H9 (cell line): ENCODE data around the gene ATP6V1G2. TPM values are rescaled to one million over a fixed set of nuclear protein-coding genes. Genes with fewer than 3 reads are reported as not detected.

ENCODE experiments used
- DNase-seq: peaks from one replicate; pipeline ENCODE4 v3.0.0-alpha.2; 2017
- H2AFZ ChIP-seq: one replicate; pipeline ENCODE4 v1.6.1; 2013; ENCODE audit warnings: mild to moderate bottlenecking, low read length, control low read depth, moderate library complexity
- H2AK5ac ChIP-seq: 2 replicates; pipeline ENCODE4 v1.6.1; 2013; ENCODE audit warnings: low read length, control low read depth, mixed read lengths; ENCODE audit not compliant: insufficient read length
- H2BK120ac ChIP-seq: one replicate; pipeline ENCODE4 v1.6.1; 2013; ENCODE audit warnings: low read depth, mild to moderate bottlenecking, low read length, control low read depth, inconsistent platforms; ENCODE audit not compliant: poor library complexity, severe bottlenecking
- H2BK12ac ChIP-seq: 2 replicates; pipeline ENCODE4 v1.6.1; 2013; ENCODE audit warnings: low read length, control low read depth, mixed read lengths, low read depth; ENCODE audit not compliant: insufficient read length
- H2BK15ac ChIP-seq: 2 replicates; pipeline ENCODE4 v1.6.1; 2013; ENCODE audit warnings: low read depth, low read length, control low read depth
- H2BK20ac ChIP-seq: one replicate; pipeline ENCODE4 v1.6.1; 2013; ENCODE audit warnings: low read depth, mild to moderate bottlenecking, low read length, control low read depth, inconsistent platforms; ENCODE audit not compliant: poor library complexity, severe bottlenecking
- H2BK5ac ChIP-seq: 2 replicates; pipeline ENCODE4 v1.6.1; 2013; ENCODE audit warnings: low read length, control low read depth, mixed read lengths; ENCODE audit not compliant: insufficient read length
- H3K14ac ChIP-seq: 2 replicates; pipeline ENCODE4 v1.6.1; 2013; ENCODE audit warnings: low read length, control low read depth; ENCODE audit not compliant: insufficient read depth
- H3K18ac ChIP-seq: 2 replicates; pipeline ENCODE4 v1.6.1; 2013; ENCODE audit warnings: low read depth, mild to moderate bottlenecking, mixed read lengths, low read length, control low read depth; ENCODE audit not compliant: insufficient read length
- H3K23ac ChIP-seq: 2 replicates; pipeline ENCODE4 v1.6.1; 2013; ENCODE audit warnings: low read length, control low read depth, mixed read lengths, low read depth; ENCODE audit not compliant: insufficient read length
- H3K23me2 ChIP-seq: 2 replicates; pipeline ENCODE4 v1.6.1; 2013; ENCODE audit warnings: low read depth, mild to moderate bottlenecking, mixed read lengths, low read length, control low read depth; ENCODE audit not compliant: insufficient read length, poor library complexity, severe bottlenecking
- H3K27ac ChIP-seq: 2 replicates; pipeline ENCODE4 v1.5.1; 2013; ENCODE audit warnings: low read length, control low read depth, mixed read lengths, low read depth; ENCODE audit not compliant: insufficient read length
- H3K27me3 ChIP-seq: 2 replicates; pipeline ENCODE4 v1.6.1; 2013; ENCODE audit warnings: low read length, control low read depth, inconsistent platforms; ENCODE audit not compliant: insufficient read depth
- H3K4ac ChIP-seq: 2 replicates; pipeline ENCODE4 v1.6.1; 2013; ENCODE audit warnings: low read depth, mild to moderate bottlenecking, control low read depth, inconsistent platforms, low read length, moderate library complexity
- H3K4me1 ChIP-seq: 2 replicates; pipeline ENCODE4 v1.6.1; 2013; ENCODE audit warnings: low read length, control low read depth, inconsistent platforms; ENCODE audit not compliant: insufficient read depth
- H3K4me2 ChIP-seq: 2 replicates; pipeline ENCODE4 v1.6.1; 2013; ENCODE audit warnings: low read length, control low read depth, mixed read lengths; ENCODE audit not compliant: insufficient read length, insufficient read depth
- H3K56ac ChIP-seq: 2 replicates; pipeline ENCODE4 v1.6.1; 2013; ENCODE audit warnings: low read depth, mild to moderate bottlenecking, mixed read lengths, low read length, control low read depth; ENCODE audit not compliant: insufficient read length
- H3K79me1 ChIP-seq: 2 replicates; pipeline ENCODE4 v1.6.1; 2013; ENCODE audit warnings: low read depth, mild to moderate bottlenecking, moderate library complexity, low read length, control low read depth, inconsistent platforms; ENCODE audit not compliant: insufficient read depth, poor library complexity, severe bottlenecking
- H3K79me2 ChIP-seq: 2 replicates; pipeline ENCODE4 v1.6.1; 2013; ENCODE audit warnings: low read length, control low read depth, inconsistent platforms; ENCODE audit not compliant: insufficient read depth
- H3K9ac ChIP-seq: 2 replicates; pipeline ENCODE4 v1.6.1; 2013; ENCODE audit warnings: low read length, control low read depth, mixed read lengths; ENCODE audit not compliant: insufficient read length; ENCODE audit errors: extremely low read depth
- H3K9me3 ChIP-seq: one replicate; pipeline ENCODE4 v1.6.1; 2013; ENCODE audit warnings: low read depth, low read length, inconsistent platforms; ENCODE audit not compliant: control insufficient read depth
- H3T11ph ChIP-seq: one replicate; pipeline ENCODE4 v1.6.1; 2013; ENCODE audit warnings: mild to moderate bottlenecking, low read length, control low read depth, inconsistent platforms
- H4K20me1 ChIP-seq: one replicate; pipeline ENCODE4 v1.6.1; 2013; ENCODE audit not compliant: control insufficient read depth, insufficient read length, insufficient read depth
- H4K5ac ChIP-seq: 2 replicates; pipeline ENCODE4 v1.6.1; 2013; ENCODE audit warnings: low read depth, mild to moderate bottlenecking, mixed read lengths, low read length, control low read depth; ENCODE audit not compliant: insufficient read length
- H4K8ac ChIP-seq: replicated peaks from 2 replicates; pipeline ENCODE4 v1.6.1; 2013; ENCODE audit warnings: low read length, control low read depth, mixed read lengths, low read depth; ENCODE audit not compliant: insufficient read length
- H4K91ac ChIP-seq: 2 replicates; pipeline ENCODE4 v1.6.1; 2013; ENCODE audit warnings: low read depth, mild to moderate bottlenecking, moderate library complexity, mixed read lengths, low read length, control low read depth; ENCODE audit not compliant: insufficient read length
- H3K27ac Mint-ChIP-seq, 3 experiments: 2 replicates in 2 of 3; 3 replicates in 1 of 3; pipeline ENCODE4 v1.8.0; 2020 to 2021; ENCODE audit warnings: mixed read lengths in 3 of 3, mild to moderate bottlenecking in 1 of 3, moderate library complexity in 1 of 3
- H3K27me3 Mint-ChIP-seq: 2 replicates; pipeline ENCODE4 v1.8.0; 2021; ENCODE audit warnings: low read depth, mild to moderate bottlenecking, moderate library complexity, mixed read lengths
- H3K36me3 Mint-ChIP-seq, 3 experiments: 2 replicates in 2 of 3; 3 replicates in 1 of 3; pipeline ENCODE4 v1.8.0; 2020 to 2021; ENCODE audit warnings: low read depth in 3 of 3, mixed read lengths in 3 of 3; ENCODE audit not compliant: insufficient read depth in 1 of 3
- H3K4me1 Mint-ChIP-seq, 2 experiments: 2 replicates each; pipeline ENCODE4 v1.8.0; 2020; ENCODE audit warnings: mixed read lengths in 2 of 2
- H3K4me3 Mint-ChIP-seq, 2 experiments: 2 replicates in 1 of 2; 3 replicates in 1 of 2; pipeline ENCODE4 v1.8.0; 2020 to 2021; ENCODE audit warnings: mild to moderate bottlenecking in 2 of 2, mixed read lengths in 2 of 2, moderate library complexity in 1 of 2
- H3K9me3 Mint-ChIP-seq, 2 experiments: 2 replicates in 1 of 2; 3 replicates in 1 of 2; pipeline ENCODE4 v1.8.0; 2020; ENCODE audit warnings: mild to moderate bottlenecking in 2 of 2, mixed read lengths in 2 of 2, moderate library complexity in 1 of 2
- CTCF ChIP-seq: fragments of 200-600 bp; sonication (generic); conservative IDR thresholded peaks from 3 replicates; pipeline ENCODE4 v1.8.0; 2021; ENCODE audit warnings: antibody characterized with exemption, mild to moderate bottlenecking
- WGBS: extraction: QIAGEN DNeasy Blood & Tissue Kit; methylation state at CpG from one replicate; pipeline ENCODE4 v1.1.7; 2013; ENCODE audit warnings: missing lambda C conversion rate, low lambda C conversion rate, mixed read lengths; ENCODE audit not compliant: insufficient read length; ENCODE audit errors: extremely low coverage; 5-methylcytosine and 5-hydroxymethylcytosine counted together
- total RNA-seq: library from RNA; stranded (reverse); gene quantifications from 2 replicates; pipeline ENCODE4 v1.2.1, GENCODE V29; 2021

ATP6V1G2 gene
- total RNA-seq, 1 experiment from 2014 or later, result 3.8 TPM

GRCh38 chr6:31556307-31556706 is 9.9 kb upstream of the ATP6V1G2 start:
- Histone ChIP-seq H3T11ph (no peak overlapping the region), H2BK12ac (no peak overlapping the region), H3K23me2 (no peaks in the 10 kb centered on the region), H2BK120ac (no peak overlapping the region), H3K79me1 (no peaks in the 10 kb centered on the region), H2BK5ac (no peak overlapping the region), H3K9me3 (no peaks in the 10 kb centered on the region), H4K8ac (no peak overlapping the region), H4K20me1 (no peaks in the 10 kb centered on the region), H3K27ac (no peak overlapping the region), H3K9ac (no peak overlapping the region), H3K18ac (no peak overlapping the region), H4K91ac (no peak overlapping the region), H3K79me2 (no peaks in the 10 kb centered on the region), H3K4me2 (no peak overlapping the region), H3K27me3 (no peaks in the 10 kb centered on the region), H3K4ac (no peak overlapping the region), H3K56ac (no peak overlapping the region), H3K14ac (no peak overlapping the region), H4K5ac (no peak overlapping the region), H2AK5ac (no peak overlapping the region), H2BK15ac (no peak overlapping the region), H2AFZ (no peak overlapping the region), H2BK20ac (no peak overlapping the region), H3K23ac (no peak overlapping the region), H3K4me1 (peaks cover 4% of the 10 kb centered on the region; the same call in 1 of the 2 replicates)
- H3K27me3 Mint-ChIP-seq, result no peaks in the 10 kb centered on the region
- no peak for DNase-seq
- no peak for TF ChIP-seq CTCF
- H3K4me1 Mint-ChIP-seq, result peaks cover 4 to 18% of the 10 kb centered on the region in 2 experiments; a peak in 3 of 4 replicates
- H3K4me3 Mint-ChIP-seq, result no peak overlapping the region
- no CpG with 5 or more reads among the region's 3 CpGs for WGBS
- H3K27ac Mint-ChIP-seq, result no peak overlapping the region
- H3K36me3 Mint-ChIP-seq, result peaks cover 16 to 44% (median 31%) of the 10 kb centered on the region in 3 experiments; a peak in 6 of 7 replicates
- no peaks in the 10 kb centered on the region for H3K9me3 Mint-ChIP-seq
